ENCODE results near the gene ZMIZ1.

DNA sequence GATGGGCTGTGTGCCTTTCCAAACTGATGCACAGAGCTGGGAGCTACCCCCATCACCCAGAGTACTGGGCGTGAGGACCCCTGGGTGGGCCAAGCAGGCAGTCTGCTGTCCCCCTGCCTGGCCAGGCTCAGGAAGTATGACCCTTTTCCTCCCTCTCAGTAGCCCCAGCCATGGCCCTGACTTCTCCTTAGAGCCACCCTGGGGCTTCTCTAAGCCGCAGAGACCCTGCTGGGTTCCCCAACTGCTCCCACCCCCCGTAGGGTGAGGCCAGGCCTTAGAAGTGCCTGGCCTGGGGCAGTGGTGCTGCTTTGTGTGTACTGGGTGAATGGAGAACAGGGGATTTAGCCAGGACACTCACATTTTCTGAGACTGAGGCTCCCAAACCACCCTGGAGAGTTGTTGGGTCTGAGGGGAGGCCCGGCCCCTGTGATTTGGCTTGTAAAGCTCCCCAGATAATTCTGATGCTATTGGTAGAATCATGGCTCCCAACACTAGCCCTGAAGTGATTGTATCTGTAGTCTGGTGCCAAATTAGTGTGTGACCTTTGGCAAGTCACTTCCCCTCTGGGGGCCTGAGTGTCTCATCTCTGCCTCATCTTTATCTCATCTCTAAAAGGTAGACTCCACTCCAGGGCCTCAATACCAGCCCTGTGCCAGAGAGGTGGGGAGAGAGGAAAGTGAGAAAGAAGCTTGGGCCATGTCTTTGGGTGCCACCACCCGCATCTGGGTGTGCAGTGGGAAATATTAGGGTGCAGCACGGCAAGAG is 178.8 kb downstream of the ZMIZ1 start:
- TF ChIP-seq POLR2AphosphoS5 (IDR thresholded peaks at IDR 0.05) (no peak), POLR2A (IDR thresholded peaks at IDR 0.05) (no peak)

Measured in suprapubic skin (tissue), 4 donors.